Activated CD4-positive, alpha-beta T cell treated with anti-CD3 and anti-CD28 coated beads, Interleukin-2, amount 50 U/mL, for 48 hours (primary cell): ENCODE results near the gene SPSB1.
"Not testable (repeated sequence)": the region's sequence is repeated elsewhere in the genome, so short reads cannot be mapped to it uniquely, and the experiment has no call there.

Experiments
- DNase-seq, 2 experiments: peaks; one replicate each; pipeline ENCODE4 v3.0.0-alpha.2; 2020

Gene SPSB1

DNA sequence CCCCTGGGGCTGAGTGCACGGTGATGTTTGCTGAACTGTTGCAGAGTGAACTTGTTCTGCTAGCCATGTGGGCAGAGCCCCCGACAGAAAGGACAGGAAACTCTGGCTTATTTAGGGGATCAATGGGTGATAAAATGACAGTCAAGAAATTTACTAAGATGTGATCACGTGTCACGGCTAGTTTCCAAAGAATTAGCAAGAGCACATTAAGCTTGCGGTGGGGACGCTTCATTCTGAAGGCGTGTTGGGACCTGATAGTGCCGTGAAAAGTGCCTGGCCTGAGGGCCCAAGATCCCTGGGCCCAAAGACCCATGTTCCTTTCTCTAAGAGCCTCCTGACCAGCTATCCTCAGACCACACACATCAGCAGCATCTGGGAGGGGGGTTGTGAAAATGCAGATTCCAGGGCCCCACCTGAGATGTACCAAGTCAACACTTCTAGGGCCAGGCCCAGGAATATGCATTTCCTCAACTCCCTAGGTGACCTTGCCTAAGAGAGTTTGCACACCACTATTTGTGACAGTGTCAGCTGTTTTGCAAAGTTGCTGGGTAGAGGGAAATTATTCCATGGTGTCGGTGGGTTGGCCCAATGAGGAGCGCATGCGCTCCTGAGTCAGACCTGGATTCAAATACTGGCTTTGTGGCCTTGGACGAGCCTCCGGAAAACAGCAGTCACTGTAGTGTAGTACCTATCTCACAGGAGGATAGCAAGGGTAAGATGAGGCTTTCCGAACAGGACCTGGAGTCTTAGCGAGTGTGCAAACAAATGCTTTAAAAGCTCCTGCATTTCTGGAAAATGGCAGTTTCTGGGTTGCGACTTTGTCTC lies 77.5 kb downstream of the SPSB1 start:
- DNase-seq: no peak

DNA sequence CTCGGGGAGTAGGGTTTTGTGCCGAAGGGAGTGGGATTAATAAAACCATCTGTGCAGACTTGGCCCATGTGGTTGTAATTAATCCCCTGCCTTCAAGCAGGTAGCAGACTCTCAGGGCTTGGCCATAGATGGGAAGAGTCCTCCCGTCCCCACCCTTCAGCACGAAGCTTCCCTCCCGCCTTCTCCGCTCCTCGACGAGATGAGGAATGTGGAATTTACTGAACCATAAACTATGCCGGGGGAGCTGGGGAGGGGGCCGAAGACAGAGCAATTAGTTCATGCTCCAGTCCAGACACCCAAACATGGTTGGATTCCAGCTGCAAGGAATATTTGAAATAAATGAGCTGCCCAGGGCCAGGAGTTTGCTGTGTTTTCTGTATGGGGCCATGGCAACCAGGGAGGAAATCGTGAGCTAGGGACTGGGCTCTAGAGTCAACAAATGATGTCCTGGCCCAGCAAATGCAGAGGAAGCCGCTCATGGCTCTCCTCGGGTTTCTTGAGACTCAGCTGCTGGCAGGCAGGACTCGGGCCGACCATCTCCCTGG lies 78.8 kb downstream of the SPSB1 start:
- no peak for DNase-seq

DNA sequence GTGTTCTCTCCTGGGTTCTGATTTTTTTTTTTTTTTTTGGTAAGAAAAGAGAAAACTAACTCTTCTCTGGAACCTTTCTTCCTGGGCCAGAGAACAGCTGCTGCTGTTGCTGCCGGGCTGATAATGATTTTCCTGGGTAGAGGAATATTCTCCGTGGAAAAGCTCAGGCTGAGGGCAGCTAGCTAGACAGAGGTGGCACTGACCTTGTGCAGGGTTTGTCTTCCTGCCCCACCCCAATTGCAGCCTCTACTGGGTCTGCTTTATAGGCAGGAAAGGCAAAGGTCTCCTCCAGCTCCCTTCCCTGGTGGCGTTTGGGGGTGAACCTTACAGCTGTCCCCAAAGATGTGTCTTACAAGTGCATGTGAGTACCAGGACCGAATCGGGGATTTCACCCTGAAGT lies 79.3 kb downstream of the SPSB1 start:
- no peak for DNase-seq

DNA sequence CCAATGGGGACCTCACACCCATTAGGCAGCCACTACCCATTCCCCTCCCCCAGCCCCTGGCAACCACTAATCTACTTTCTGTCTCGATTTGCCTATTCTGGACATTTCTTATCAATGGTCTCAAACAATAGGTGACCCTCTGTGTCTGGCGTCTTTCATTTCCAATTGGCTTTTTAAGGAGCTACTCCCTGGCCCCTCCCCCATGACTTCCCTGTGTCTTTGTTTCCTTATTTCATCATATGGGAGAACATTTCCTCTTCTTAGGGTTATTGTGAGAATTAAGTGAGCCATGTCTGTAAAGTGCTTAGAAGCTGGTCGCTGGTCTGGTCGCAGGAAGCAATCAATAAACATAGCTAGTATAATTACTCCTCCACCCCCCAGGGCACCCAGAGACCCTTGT lies 80.9 kb downstream of the SPSB1 start:
- DNase-seq: no peak

DNA sequence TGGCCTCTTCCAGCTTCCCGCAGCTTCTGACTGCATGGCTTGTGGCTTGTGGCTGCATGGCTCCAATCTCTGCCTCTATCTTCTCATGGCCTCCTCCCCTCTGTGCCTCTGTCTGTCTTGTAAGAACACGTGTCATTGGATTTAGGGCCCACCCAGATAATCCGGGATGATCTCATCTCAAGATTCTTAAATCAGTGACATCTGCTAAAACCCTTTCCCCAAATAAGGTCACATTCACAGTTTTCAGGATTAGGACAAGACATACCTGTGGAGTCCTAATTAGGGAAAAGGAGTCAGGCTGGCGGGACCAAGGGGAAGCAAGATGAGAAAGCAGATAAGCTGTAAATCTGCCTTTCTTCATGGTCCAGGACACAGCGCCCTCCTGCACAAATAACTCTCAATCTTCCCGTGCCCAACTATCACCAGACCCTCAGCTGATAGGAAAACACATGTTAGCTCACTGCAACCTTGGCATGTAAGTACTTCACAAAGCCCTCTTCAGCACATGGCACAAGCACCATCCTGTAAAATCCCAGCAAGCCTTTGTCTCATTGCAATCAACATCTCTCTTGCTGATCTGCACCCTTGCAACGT lies 82.2 kb downstream of the SPSB1 start:
- DNase-seq: no peak

DNA sequence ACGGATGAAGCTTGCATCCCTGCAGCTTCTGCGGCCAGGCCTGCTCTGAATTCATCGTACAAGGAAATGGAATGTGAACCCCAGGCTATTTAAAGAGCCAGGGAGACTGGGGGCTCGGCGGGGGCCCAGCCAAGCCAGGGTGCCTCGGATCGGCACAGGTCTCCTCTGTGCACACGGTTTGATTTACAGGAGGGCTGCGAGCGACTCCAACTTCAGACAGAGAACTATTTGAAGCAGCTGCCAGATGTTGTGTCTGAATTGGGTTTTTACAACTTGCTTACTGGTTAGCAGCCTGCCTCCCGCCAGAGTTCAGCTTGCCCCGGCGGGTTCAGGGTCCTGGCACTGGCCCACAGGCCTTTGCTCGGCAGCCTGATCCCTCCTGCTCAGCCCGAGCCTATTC lies 83.2 kb downstream of the SPSB1 start:
- no peak for DNase-seq

DNA sequence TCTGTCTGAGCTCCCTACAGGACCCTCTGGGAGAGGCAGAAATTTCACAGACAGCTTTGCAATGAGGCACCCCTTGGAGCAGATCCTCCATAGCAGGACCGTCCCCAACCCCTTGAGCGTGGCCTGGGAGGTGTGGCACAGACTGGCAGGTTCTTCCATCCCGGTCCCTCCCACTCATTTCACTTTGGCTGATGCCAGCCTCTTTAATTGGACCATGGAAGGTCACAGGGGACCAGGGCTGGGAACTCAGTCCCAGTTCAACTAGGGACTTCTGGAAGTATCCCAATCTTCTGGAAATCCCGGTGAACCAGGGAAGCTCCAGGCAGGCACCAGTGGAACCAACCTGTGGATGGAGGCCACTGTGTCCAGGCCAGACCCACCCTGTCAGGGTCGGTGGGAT lies 83.7 kb downstream of the SPSB1 start:
- DNase-seq: no peak

DNA sequence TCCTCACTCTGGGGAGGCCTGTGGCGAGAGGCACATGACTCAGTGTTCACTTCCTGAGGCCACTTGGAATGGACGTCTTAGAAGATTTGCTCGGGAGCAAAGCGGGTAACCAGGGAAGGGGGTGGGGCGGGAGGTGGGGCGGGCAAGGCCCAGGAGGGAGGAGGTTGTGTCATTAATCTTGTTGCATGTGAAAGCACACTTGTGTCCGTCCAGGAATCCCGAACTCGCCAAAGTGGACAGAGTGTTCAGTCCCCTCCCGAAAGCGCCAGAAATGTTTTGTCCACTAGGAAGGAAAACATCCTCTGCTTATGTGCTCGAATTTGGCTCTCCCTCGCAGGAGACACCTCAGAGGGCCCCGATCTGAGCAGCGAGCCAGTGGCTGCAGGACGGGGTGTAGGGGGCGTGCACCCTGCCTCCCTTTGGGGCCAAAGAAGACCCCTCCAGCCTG lies 84.2 kb downstream of the SPSB1 start:
- no peak for DNase-seq

DNA sequence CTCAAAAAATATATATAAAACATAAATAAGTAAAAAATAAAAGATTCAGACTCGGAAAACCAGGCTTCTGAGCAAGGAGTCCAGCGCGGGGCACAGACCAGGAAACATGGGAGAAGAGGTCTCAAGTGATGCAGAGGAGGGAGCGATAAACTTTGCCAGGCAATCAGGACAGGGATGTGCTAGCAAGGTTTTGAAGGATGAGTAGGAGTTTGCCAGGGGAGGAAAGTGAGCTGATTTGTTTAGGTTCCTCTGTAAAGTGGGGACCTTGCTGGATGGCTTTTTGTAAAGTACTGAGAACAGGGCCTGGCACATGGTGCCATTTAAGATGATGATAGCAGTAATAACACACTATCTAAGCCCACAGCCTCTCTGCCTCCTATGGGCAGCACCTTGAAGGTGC lies 86.1 kb downstream of the SPSB1 start:
- DNase-seq: no peak

DNA sequence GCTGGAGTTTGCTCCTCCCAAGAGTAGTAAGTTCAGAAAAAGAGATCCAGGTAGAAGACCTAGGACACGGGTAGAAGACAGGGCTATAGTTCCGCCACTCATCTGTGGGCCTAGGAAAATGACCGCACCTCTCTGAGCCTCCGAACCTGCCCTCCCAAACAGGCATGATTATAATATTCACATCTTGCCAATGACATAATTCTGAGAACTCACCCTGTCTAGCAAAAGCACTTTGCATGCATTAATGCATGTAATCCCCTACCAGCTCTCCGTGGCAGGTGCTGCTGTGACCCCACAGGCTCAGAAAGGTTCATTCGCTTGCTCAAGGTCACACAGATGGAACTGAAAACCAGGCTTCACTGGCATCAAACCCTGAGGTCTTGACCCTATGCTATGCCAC lies 88.0 kb downstream of the SPSB1 start:
- DNase-seq: no peak

DNA sequence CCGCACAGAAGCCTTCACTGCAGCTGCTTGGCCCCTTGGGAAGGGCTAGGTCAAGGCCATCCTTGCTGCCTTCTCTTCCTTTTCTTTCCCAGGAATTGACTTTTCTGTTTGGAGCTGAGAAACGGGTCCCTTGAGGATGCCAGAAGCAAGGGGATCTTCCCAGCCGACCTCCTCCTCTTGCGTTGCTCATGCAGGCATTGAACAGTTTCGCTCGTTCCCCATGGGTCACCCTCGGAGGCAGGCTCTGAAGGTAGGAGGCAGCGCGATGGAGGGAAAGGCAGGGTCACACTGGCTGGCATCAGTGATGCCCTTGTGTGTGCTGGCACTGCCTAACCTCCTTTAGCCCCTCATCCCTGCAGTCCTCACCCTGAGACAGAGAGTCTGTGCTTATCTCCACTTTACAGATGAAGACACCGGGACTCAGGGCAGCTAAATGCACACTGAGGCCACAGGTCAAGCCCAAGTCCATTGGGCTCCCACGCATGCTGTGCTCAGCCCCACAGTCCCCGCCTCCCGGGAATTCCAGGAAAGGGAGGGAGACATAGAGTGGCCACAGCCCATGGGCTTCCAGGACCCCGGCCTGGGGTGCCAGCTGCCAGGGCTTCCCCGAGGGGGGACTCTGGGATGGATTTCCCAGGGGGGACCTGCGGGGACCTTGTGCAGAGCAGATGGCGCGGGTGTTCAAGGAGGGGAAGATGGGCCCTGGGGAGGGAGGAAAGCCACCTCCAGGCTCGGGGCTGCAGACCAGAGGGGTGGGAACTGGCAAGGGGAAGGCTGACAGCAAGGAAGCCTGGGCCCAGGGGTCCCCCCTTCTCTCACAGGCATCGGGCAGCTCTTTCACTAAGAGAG lies 90.2 kb downstream of the SPSB1 start:
- DNase-seq: no peak

DNA sequence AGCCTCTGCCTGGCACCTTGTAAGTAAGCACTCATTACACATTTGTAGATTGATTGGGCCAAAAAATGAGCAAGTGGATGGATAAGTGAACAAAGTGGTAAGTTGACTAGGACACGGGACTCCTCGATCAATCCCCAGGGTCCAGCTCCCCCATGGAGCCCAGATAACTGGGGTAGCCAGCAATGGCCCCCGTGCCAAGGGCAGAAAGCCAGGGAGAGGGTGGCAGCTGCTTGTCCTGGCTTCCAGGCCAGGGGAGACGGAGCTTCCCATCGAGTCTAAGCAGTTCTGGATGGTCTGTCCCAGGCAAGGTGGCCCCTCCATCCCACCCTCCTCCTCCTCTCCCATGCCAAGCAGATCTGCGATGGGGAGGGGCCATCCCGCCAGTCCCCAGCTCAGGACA lies 91.4 kb downstream of the SPSB1 start:
- no peak for DNase-seq

DNA sequence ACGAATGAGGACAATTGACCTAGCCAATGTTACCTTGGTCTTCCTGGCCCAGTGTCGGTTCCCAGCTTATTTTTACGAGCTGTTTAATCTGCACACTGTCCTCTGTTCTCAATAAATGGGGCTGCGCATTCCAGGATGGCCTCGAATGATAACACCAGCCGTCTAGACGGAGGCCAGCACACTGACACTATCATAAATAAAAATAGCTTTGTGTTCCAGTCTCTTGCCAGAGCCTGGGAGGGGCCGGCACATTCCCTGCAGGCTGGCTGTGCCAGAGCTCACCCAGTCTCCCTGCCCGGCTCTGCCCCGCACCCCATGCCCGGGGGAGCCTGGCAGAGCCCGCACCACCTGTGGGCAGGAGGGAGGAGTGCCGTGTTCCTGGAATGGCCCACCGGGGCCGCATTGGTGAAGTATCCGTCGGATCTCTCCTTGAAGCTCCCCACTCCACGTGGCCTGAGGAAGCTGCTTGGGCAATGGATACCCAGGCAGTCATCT lies 92.1 kb downstream of the SPSB1 start:
- no peak for DNase-seq

DNA sequence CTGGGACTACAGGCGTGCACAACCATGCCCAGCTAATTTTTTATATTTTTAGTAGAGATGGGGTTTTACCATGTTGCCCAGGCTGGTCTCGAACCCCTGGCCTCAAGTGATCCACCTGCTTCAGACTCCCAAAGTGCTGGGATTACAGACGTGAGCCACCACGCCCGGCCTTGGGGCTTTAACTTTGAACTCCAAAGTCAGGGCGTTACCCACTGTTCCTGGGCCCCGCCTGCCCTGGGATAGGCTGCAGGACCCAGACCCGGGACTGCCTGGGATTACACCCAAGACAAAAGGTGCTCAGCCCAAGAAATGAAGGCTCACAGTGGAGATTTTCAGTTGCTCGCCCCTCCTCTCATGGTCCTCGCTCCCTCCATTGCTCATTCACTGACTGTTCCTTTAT lies 92.7 kb downstream of the SPSB1 start:
- not testable (repeated sequence) for DNase-seq

DNA sequence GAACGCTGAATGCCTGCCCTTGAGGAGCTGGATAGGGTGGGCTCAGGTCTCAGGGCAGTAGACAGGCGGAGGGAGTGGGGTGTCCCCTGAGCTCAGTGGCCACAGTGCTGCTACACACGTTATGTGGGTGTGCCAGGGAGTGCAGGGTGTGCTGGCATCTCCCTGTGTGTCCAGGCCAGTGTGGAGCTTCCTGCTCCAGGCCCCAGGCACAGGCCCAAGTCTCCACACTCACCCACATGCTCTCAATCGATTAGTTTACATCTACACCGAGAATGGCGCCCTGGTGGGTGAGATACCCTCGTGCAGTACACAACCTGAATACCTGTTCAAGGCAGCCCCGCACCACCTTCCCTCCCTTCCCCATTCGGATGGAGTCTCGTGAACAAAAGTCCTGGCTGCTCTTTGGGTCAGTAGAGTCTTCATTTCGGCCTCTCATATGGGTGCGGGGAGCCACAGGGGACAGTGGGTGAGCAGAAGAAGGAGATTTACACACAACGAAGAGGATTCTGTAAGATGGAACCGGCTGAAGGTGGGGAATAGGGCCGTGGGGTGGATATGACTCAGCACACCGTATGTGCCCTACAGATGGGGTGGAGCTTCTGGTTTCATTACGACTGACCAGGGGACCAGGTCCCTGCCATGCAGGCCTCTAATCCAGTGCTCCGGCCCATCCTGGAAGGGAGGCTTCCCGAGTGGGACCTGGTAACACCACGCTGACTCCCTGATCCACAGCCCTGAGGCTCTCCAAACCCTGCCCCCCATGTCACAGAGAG lies 93.3 kb downstream of the SPSB1 start:
- no peak for DNase-seq

DNA sequence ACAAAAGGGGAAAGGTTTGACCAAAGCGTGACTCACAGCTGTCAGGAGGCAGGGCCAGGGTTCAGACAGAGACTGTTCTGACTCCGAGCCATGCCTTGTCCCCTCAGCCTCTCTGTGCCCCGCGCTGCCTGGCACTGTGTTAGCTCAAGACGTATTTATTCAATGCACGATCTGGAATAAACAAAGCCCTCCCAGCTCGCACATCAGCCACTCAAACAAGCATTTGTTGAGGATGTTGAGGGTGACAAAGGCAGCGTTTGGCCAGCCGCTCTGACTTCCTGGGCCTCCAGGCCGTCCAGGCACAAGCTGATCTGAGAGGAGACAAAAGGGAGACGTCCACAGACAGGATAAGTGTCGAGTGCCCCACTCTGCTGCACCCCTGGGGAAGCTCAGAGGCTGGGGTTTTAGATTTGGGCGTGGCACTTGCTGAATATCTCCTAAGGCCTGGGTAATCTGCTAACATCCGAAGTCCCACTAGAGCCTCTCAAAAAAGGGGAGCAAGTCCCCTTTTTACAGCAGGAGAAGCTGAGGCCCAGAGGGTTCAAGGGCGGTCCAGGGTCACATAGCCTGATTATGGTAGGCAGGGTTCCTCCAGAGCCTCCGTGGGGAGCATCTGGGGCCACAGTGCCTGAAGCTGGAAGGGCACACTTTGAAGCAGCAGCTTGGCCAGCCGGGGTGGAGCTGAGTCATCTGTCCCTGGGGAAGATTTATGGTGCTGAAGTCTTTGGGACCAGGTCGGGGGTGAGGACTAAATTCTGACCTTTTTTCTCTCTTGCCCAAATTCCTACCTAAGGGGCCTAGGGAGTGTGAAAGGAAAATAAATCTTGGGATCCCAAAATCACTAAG lies 95.9 kb downstream of the SPSB1 start:
- no peak for DNase-seq

DNA sequence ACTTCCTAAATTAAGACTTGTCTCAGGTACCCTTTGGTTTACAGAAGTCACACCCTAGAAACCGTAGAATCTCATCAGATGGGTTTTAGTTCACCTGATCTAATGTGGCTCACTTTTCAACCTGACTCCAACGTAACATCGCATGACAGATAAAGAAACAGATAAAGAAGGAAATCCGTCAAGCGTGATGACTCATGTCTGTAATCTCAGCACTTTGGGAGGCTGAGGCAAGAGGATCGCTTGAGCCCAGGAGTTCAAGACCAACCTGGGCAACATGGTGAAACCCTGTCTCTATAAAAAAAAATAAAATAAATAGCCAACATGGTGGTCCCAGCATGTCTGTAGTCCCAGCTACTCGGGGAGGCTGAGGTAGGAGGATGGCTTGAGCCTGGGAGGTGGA lies 97.3 kb downstream of the SPSB1 start:
- DNase-seq: no peak

DNA sequence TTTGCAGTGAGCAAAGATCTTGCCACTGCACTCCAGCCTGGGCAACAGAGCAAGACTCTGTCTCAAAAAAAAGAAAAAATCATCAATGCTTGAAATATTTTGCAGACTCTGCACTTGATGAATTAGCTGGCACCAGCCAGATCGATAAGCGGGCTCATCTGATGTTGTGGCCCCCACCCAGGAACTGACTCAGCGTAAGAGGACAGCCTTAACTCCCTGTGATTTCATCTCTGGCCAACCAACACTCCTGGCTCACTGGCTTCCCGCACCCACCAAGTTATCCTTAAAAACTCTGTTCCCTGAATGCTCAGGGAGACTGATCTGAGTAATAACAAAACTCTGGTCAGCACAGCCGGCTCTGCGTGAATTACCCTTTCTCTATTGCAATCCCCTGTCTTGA lies 98.9 kb downstream of the SPSB1 start:
- DNase-seq: no peak

DNA sequence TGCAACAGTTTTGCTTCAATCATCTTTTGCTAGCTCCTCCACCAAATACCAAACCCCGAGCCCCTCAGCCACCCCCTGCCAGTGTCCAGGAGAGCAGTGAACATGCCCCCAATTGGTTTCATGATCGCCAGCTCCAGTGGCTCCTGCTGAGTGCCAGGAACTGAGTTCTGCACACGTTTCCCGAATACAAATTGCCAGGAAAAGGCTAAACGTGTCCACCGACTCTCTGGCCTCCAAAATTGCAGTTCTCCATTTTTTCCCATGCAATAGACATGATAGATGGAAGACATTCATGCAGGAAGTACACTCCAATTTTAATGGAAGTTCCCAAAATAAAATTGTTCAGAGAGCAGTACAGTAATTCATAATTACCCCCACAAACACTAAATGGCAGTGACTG lies 101.3 kb downstream of the SPSB1 start:
- no peak for DNase-seq

DNA sequence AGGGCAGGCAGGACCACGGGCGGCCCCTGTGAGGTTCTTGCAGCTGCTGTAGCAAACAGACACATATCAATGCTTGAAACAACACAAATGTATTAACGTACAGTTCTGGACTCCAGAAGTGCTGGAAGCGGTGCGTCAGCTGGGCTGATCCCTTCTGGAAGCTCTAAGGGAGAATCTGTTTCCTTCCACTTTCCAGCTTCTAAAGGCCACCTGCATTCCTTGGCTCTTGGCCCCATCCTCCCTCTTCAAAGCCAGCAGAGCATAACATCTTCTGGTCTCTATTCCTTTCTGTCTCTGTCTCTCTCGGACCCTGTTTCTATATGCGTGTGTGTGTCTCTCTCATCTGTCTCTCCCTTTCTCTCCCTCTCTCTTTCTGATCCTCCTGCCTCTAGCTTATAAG lies 102.3 kb downstream of the SPSB1 start:
- DNase-seq: no peak

DNA sequence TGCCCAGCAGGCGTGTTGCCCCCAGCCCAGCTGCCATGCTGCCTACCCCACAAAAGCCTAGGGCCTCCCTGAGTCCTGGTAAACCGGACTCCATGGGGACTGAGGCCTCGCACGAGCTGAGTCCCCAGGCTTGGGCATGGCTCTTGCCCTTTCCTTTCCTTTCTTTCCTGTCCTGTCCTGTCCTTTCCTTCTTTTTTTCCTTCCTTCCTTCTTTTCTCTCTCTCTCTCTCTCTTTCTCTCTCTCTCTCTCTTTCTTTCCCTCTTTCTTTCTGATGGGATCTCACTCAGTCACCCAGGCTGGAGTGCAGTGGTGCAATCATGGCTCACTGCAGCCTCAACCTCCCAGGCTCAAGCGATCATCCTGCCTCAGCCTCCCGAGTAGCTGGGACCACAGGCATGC lies 104.4 kb downstream of the SPSB1 start:
- DNase-seq: no peak
